ENCODE results near the gene KANSL1. TPM values are rescaled to one million over a fixed set of nuclear protein-coding genes. Genes with fewer than 3 reads are reported as not detected.

KANSL1 gene
- total and polyA plus RNA-seq, 2 of the 4 experiments (the other 2 are of a cell fraction): 19.1 to 49.6 TPM

DNA sequence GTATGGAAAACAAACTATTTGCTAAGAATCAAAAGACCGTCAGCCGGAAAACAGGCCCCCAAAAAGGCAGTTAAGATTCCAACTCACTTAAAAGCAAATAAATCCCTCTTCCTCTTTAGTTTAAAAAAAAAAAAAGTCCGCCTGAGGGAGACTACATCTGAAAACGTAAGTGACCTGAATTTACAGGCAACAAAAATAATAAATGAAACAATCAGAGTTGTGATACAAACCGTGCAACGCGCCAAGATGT, 1.1 kb downstream of the KANSL1 start:
- no peaks in the 10 kb centered on the region for H3K9me3 ChIP-seq (ENCODE audit: control insufficient read depth, insufficient read depth, low read length)
- ChIA-PET CTCF (no interaction called here), POLR2A (ENCODE audit: unreplicated experiment) (no interaction called here)
- in situ Hi-C loops (cut with MboI; ENCODE audit: low sequenced_read_pairs) (no loop called here), intact Hi-C loops (cut with micrococcal nuclease) (no loop called here), dilution Hi-C loops (cut with HindIII; ENCODE audit: low sequenced_read_pairs, unreplicated experiment) (no loop called here)
- H2BK15ac ChIP-seq (ENCODE audit: low read depth, low read length): no peak overlapping the region
- peak overlapping the region; percentile 67 to 74; a peak in 2 of 4 replicates for H4K8ac ChIP-seq (ENCODE audit: low read depth in 2 of 2, low read length in 2 of 2)
- no peak overlapping the region for H4K5ac ChIP-seq (ENCODE audit: low read depth, low read length)
- no peak overlapping the region for H2BK20ac ChIP-seq (ENCODE audit: low read depth, low read length)
- no peaks in the 10 kb centered on the region for H3K36me3 ChIP-seq (ENCODE audit: control insufficient read depth, insufficient read depth, low read length)
- peaks cover 8% of the 10 kb centered on the region for H3K4me1 ChIP-seq (ENCODE audit: control insufficient read depth, insufficient read depth, low read length)
- H3K4me3 ChIP-seq (ENCODE audit: insufficient read depth, low read depth, low read length): peak overlapping the region; percentile 62
- H2AK9ac ChIP-seq (replicated peaks; ENCODE audit: low read depth, low read length, poor library complexity): peak overlapping the region; percentile 37
- WGBS, 2 experiments (ENCODE audit: extremely low coverage in 2 of 2, insufficient read length in 1 of 2): no CpG with 5 or more reads among the region's 7 CpGs
- peak overlapping the region; percentile 96 for H3K56ac ChIP-seq (ENCODE audit: extremely low read depth, insufficient read depth, low read length)
- peaks cover 62% of the 10 kb centered on the region for H4K20me1 ChIP-seq (ENCODE audit: insufficient read depth, low read length)
- TF ChIP-seq RAD21 (IDR thresholded peaks at IDR 0.05; ENCODE audit: low read length) (no peak), CHD1 (IDR thresholded peaks at IDR 0.05; ENCODE audit: low read depth, low read length) (no peak), FOS (IDR thresholded peaks at IDR 0.05; ENCODE audit: low read depth, low read length) (no peak), CEBPB (IDR thresholded peaks at IDR 0.05; ENCODE audit: low read depth, low read length) (no peak), POLR2A (IDR thresholded peaks at IDR 0.05; ENCODE audit: low read depth, low read length) (no peak), NFE2L2 (IDR thresholded peaks at IDR 0.05; ENCODE audit: low read depth, low read length) (no peak), MAFK (IDR thresholded peaks at IDR 0.05; ENCODE audit: low read depth, low read length) (no peak), RFX5 (IDR thresholded peaks at IDR 0.05; ENCODE audit: low read depth, low read length) (no peak), MXI1 (IDR thresholded peaks at IDR 0.05; ENCODE audit: borderline replicate concordance, low read depth, low read length) (no peak), BHLHE40 (IDR thresholded peaks at IDR 0.05; ENCODE audit: low read depth, low read length) (no peak)
- TF ChIP-seq, protein P1, sequence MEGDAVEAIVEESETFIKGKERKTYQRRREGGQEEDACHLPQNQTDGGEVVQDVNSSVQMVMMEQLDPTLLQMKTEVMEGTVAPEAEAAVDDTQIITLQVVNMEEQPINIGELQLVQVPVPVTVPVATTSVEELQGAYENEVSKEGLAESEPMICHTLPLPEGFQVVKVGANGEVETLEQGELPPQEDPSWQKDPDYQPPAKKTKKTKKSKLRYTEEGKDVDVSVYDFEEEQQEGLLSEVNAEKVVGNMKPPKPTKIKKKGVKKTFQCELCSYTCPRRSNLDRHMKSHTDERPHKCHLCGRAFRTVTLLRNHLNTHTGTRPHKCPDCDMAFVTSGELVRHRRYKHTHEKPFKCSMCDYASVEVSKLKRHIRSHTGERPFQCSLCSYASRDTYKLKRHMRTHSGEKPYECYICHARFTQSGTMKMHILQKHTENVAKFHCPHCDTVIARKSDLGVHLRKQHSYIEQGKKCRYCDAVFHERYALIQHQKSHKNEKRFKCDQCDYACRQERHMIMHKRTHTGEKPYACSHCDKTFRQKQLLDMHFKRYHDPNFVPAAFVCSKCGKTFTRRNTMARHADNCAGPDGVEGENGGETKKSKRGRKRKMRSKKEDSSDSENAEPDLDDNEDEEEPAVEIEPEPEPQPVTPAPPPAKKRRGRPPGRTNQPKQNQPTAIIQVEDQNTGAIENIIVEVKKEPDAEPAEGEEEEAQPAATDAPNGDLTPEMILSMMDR (conservative IDR thresholded peaks at IDR 0.05; ENCODE audit: low read depth, low read length): no peak
- TF ChIP-seq, protein P2, sequence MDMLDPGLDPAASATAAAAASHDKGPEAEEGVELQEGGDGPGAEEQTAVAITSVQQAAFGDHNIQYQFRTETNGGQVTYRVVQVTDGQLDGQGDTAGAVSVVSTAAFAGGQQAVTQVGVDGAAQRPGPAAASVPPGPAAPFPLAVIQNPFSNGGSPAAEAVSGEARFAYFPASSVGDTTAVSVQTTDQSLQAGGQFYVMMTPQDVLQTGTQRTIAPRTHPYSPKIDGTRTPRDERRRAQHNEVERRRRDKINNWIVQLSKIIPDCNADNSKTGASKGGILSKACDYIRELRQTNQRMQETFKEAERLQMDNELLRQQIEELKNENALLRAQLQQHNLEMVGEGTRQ (IDR thresholded peaks at IDR 0.05; ENCODE audit: low read depth, low read length): no peak
- peak overlapping the region; percentile 77 for H2BK120ac ChIP-seq (ENCODE audit: low read depth, low read length)
- peak overlapping the region; percentile 91 for H3K23ac ChIP-seq (ENCODE audit: low read depth, low read length)
- H3K27ac ChIP-seq (ENCODE audit: insufficient read depth, low read length): peak overlapping the region; percentile 89
- H3K79me1 ChIP-seq (ENCODE audit: low read depth in 1 of 2, low read length in 2 of 2): peaks cover 10 to 57% of the 10 kb centered on the region in 2 experiments
- H3K9me1 ChIP-seq (ENCODE audit: insufficient read depth, low read length): peaks cover 8% of the 10 kb centered on the region
- peak overlapping the region; percentile 34; the same call in 1 of the 2 replicates for H3K18ac ChIP-seq (ENCODE audit: low read depth, low read length)
- peak overlapping the region; percentile 91 for H4K91ac ChIP-seq (ENCODE audit: insufficient read depth, low read depth, low read length)
- H3K4me2 ChIP-seq (ENCODE audit: low read depth, low read length): peak overlapping the region; percentile 82
- ATAC-seq (ENCODE audit: low read depth): no peak
- H3K27me3 ChIP-seq (ENCODE audit: control insufficient read depth, insufficient read depth, low read length): no peaks in the 10 kb centered on the region
- H3K14ac ChIP-seq (replicated peaks; ENCODE audit: low read depth, low read length): peak overlapping the region; percentile 99
- peak overlapping the region; percentile 90 for H3K9ac ChIP-seq (ENCODE audit: low read depth, low read length)
- no peak for DNase-seq
- peak overlapping the region; percentile 97 for H3K4ac ChIP-seq (ENCODE audit: low read depth, low read length)
- H2AFZ ChIP-seq (replicated peaks; ENCODE audit: low read length, poor library complexity): peak overlapping the region; percentile 91
- BruUV-seq (replicated peaks): no TSS peak
- H2BK5ac ChIP-seq (ENCODE audit: low read depth, low read length, poor library complexity, severe bottlenecking): peak overlapping the region; percentile 99
- peak overlapping the region; percentile 59; the same call in 1 of the 2 replicates for H2AK5ac ChIP-seq (ENCODE audit: low read depth, low read length)

Data from IMR-90 (cell line).